Mesothelial cell of epicardium (in vitro differentiated cells): ENCODE results near the gene CACNA1C. TPM values are rescaled to one million over a fixed set of nuclear protein-coding genes. Genes with fewer than 3 reads are reported as not detected.

Source experiments
- DNase-seq, 2 experiments: peaks; one replicate each; pipeline ENCODE4 v3.0.0; 2021; ENCODE audit warnings: low spot score in 2 of 2; ENCODE audit not compliant: unreplicated experiment in 2 of 2
- H3K27ac Mint-ChIP-seq: 2 replicates; pipeline ENCODE4 v1.8.0; 2021; ENCODE audit warnings: mixed read lengths
- H3K27me3 Mint-ChIP-seq: 2 replicates; pipeline ENCODE4 v1.8.0; 2021; ENCODE audit warnings: low read depth, mixed read lengths
- H3K36me3 Mint-ChIP-seq: 2 replicates; pipeline ENCODE4 v1.8.0; 2021; ENCODE audit warnings: mixed read lengths
- H3K4me1 Mint-ChIP-seq: 2 replicates; pipeline ENCODE4 v1.8.0; 2021; ENCODE audit warnings: mixed read lengths
- H3K4me3 Mint-ChIP-seq: 2 replicates; pipeline ENCODE4 v1.8.0; 2021; ENCODE audit warnings: mild to moderate bottlenecking, moderate library complexity, mixed read lengths
- H3K9me3 Mint-ChIP-seq: 2 replicates; pipeline ENCODE4 v1.8.0; 2021; ENCODE audit warnings: mixed read lengths
- total RNA-seq: library from RNA; stranded (reverse); gene quantifications from 3 replicates; pipeline ENCODE4 v1.2.1, GENCODE V29; 2021
- TF ChIP-seq, protein P1 (sequence below): fragments of 200-600 bp; sonication (generic); IDR thresholded peaks from one replicate; pipeline ENCODE4 v1.5.0; 2021; ENCODE audit warnings: antibody characterized with exemption; ENCODE audit not compliant: unreplicated experiment

The CACNA1C gene
- total RNA-seq, 1 donor from 2014 or later = 33.6 TPM

GRCh38 chr12:2051700-2052621 lies 826 bp upstream of the CACNA1C start:
- H3K4me3 Mint-ChIP-seq = peak overlapping the region; percentile 69
- H3K27ac Mint-ChIP-seq = peak overlapping the region; percentile 87
- no peaks in the 10 kb centered on the region for H3K9me3 Mint-ChIP-seq
- TF ChIP-seq, protein P1, sequence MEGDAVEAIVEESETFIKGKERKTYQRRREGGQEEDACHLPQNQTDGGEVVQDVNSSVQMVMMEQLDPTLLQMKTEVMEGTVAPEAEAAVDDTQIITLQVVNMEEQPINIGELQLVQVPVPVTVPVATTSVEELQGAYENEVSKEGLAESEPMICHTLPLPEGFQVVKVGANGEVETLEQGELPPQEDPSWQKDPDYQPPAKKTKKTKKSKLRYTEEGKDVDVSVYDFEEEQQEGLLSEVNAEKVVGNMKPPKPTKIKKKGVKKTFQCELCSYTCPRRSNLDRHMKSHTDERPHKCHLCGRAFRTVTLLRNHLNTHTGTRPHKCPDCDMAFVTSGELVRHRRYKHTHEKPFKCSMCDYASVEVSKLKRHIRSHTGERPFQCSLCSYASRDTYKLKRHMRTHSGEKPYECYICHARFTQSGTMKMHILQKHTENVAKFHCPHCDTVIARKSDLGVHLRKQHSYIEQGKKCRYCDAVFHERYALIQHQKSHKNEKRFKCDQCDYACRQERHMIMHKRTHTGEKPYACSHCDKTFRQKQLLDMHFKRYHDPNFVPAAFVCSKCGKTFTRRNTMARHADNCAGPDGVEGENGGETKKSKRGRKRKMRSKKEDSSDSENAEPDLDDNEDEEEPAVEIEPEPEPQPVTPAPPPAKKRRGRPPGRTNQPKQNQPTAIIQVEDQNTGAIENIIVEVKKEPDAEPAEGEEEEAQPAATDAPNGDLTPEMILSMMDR = no peak
- H3K27me3 Mint-ChIP-seq = peaks cover 4% of the 10 kb centered on the region
- peaks cover 52% of the 10 kb centered on the region for H3K4me1 Mint-ChIP-seq
- DNase-seq = peak in 1 of 2 experiments; percentile 49
- H3K36me3 Mint-ChIP-seq = no peaks in the 10 kb centered on the region

DNA sequence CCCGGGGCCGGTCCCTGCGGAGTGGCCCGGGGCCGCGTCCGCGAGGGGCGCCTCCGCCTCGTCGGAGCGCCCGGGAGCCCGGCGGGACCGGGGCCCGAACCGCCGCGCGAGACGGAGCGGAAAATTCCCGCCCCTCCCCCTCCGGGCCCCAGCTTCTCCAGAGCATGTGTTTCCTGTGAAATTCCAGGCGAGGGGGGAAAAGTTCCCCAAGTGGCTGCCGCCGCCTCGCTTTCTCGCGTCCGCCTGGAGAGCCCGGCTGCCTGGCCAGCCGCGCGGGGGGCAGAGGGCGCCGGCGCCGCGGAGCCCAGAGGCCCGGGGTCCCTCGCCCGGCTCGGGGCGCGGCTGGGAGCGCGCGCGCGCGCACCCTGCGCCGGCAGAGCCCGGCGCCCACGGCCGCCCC lies 904 bp downstream of the CACNA1C start:
- Mint-ChIP-seq H3K36me3 (no peaks in the 10 kb centered on the region), H3K9me3 (no peaks in the 10 kb centered on the region), H3K27me3 (peaks cover 4% of the 10 kb centered on the region), H3K27ac (no peak overlapping the region), H3K4me3 (peak overlapping the region; percentile 47), H3K4me1 (peaks cover 53% of the 10 kb centered on the region)
- no peak for DNase-seq
- TF ChIP-seq, protein P1 = no peak

DNA sequence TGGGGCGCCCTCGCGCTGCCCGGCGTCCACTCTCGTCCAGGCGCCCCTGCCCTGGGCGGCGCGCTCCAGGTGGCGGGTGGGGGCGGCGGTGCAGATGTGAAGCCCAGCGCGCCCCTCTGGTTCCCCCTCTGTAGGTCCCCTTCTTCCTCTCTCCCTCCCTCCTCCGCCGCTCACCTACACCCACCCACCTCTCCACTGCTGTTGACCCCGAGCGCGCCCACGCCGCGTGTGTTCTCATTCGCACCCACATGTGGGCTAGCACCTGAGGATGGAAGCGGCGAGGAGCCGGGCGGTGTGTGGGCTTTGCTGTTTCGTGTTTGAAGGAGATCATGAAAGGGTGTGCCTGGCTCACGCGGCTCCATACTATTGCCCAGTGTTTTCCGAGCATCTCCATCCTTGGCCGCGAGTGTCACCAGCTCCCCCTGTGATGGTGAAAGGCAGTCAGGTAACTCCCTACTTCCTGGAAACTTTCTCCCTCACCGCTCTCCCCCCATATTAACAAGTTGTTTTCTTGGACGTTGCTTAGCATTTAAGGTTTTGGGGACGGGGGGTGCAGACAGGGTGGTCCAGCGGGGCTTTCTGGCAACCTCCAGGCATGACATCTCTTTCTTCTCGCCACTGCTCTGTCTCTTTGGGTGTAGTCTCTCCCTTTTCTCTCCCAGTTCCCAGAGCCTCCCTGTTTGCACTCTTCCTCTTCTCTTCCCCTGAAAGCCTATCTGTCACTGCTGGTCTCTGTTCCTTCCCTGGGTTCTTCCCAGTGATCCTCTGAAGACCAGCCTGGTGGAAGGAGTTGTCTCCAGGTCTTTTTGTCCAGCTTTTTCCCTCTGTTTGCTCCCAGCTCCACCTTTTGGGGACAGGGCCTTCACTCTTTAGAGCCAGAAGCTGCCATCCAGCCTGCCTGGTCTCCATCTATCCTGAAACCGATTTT lies 1.6 kb downstream of the CACNA1C start:
- no peaks in the 10 kb centered on the region for H3K9me3 Mint-ChIP-seq
- peak in 1 of 2 experiments; percentile 49 for DNase-seq
- H3K4me1 Mint-ChIP-seq = peaks cover 48% of the 10 kb centered on the region
- H3K4me3 Mint-ChIP-seq = peak overlapping the region; percentile 87
- peak overlapping the region; percentile 74 for H3K27ac Mint-ChIP-seq
- H3K36me3 Mint-ChIP-seq = no peaks in the 10 kb centered on the region
- TF ChIP-seq, protein P1 = no peak
- H3K27me3 Mint-ChIP-seq = peaks cover 4% of the 10 kb centered on the region

- Mint-ChIP-seq H3K9me3 (no peaks in the 10 kb centered on the region), H3K27me3 (peaks cover 4% of the 10 kb centered on the region), H3K27ac (no peak overlapping the region), H3K36me3 (no peaks in the 10 kb centered on the region), H3K4me3 (no peak overlapping the region), H3K4me1 (peaks cover 42% of the 10 kb centered on the region)
- DNase-seq = peak; percentile 61 to 83
- TF ChIP-seq, protein P1 = peak; percentile 87
Measured at GRCh38 chr12:2057041-2057794, 4.4 kb downstream of the CACNA1C start.

DNA sequence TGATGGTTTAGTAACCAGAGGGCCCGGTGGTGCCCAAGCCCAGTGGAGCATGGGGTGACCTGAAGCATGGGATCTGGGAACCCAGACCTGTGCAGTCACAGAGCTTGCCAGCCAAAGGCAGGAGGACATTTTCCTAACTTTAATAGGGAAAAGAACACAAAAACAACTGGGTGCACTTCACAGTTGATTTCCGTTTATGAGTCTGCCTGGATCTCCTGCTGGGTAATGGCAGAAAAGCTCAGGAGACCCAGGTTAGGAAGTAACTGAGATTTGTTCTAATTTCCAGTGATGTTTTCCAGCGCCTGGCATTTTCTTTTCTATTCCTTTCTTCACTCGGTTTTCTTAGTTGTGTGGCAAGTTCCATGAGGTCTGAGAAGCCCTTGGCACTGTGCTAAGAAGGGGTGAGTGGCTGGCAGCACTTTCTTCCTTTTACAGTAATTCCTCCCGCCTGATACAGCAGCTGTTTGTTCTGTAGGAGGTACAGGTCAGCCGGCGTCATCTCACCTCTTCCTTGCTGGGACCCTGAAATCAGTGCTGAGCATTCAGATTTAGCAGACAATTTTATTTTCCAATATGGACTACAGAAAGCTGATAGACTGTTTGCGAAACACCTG lies 5.1 kb downstream of the CACNA1C start:
- H3K27me3 Mint-ChIP-seq = peaks cover 4% of the 10 kb centered on the region
- TF ChIP-seq, protein P1 = no peak
- no peaks in the 10 kb centered on the region for H3K36me3 Mint-ChIP-seq
- DNase-seq = no peak
- peaks cover 41% of the 10 kb centered on the region for H3K4me1 Mint-ChIP-seq
- no peak overlapping the region for H3K4me3 Mint-ChIP-seq
- H3K9me3 Mint-ChIP-seq = no peaks in the 10 kb centered on the region
- no peak overlapping the region for H3K27ac Mint-ChIP-seq
